DOHH2 (cell line): ENCODE data around the gene RUNX1.

ENCODE experiments used
- CTCF ChIP-seq: fragments of 200-600 bp; sonication (generic); IDR thresholded peaks from one replicate; pipeline ENCODE4 v1.5.1; 2014; ENCODE audit warnings: antibody characterized with exemption, mild to moderate bottlenecking, low read depth, low read length; ENCODE audit not compliant: poor library complexity, severe bottlenecking
- EZH2phosphoT487 ChIP-seq: fragments of 200-600 bp; sonication (generic); IDR thresholded peaks from 2 replicates; pipeline ENCODE4 v1.6.1; 2017; ENCODE audit warnings: borderline replicate concordance, mild to moderate bottlenecking, antibody characterized with exemption, low read length, moderate library complexity, mixed read lengths

GRCh38 chr21:34889676-34890469, 159.2 kb downstream of the RUNX1 start:
- TF ChIP-seq CTCF (peak; percentile 73), EZH2phosphoT487 (no peak)
